ENCODE data around the gene TESMIN. TPM values are rescaled to one million over a fixed set of nuclear protein-coding genes. Genes with fewer than 3 reads are reported as not detected.
A peak's percentile ranks its signal among the peaks of the same experiment; 100 is the strongest.

TESMIN gene
- polyA plus RNA-seq, 3 donors = 1.9 to 2.6 (median 2.5) TPM

- H3K9me3 Mint-ChIP-seq = no peaks in the 10 kb centered on the region
- no peak overlapping the region for H3K9ac ChIP-seq (ENCODE audit: insufficient read depth, low read length, poor library complexity, severe bottlenecking)
- H3K4me3 ChIP-seq (replicated peaks in 1 of 3; ENCODE audit: low read depth in 2 of 3, low read length in 3 of 3) = no peak overlapping the region
- no peak overlapping the region for H3K4me2 ChIP-seq (replicated peaks; ENCODE audit: extremely low read depth, low read length, poor library complexity, severe bottlenecking)
- 95% methylated on average over 23 of the region's 26 CpGs for WGBS (ENCODE audit: insufficient coverage)
- DNase-seq = no peak
- intact Hi-C loops (cut with micrococcal nuclease) = no loop called here
- no peak overlapping the region for H2AFZ ChIP-seq (ENCODE audit: insufficient read depth, low read depth, low read length, poor library complexity, severe bottlenecking)
- no peaks in the 10 kb centered on the region for H4K20me1 ChIP-seq (ENCODE audit: insufficient read depth, low read length)
- H3K4me3 Mint-ChIP-seq = no peak overlapping the region
- no peaks in the 10 kb centered on the region for H3K79me2 ChIP-seq (ENCODE audit: insufficient read depth, low read length)
- H3K4me1 ChIP-seq (ENCODE audit: control insufficient read depth in 1 of 2, insufficient read depth in 2 of 2, low read length in 2 of 2) = no peaks in the 10 kb centered on the region
- peak overlapping the region in 3 of 7 donors; percentile 22 to 73 (median 37) for H3K27ac Mint-ChIP-seq
- H3K4me1 Mint-ChIP-seq = no peaks in the 10 kb centered on the region
- peaks cover 0 to 2% (median 0%) of the 10 kb centered on the region in 3 donors for H3K27me3 Mint-ChIP-seq (ENCODE audit: low read depth in 3 of 3)
- H3K36me3 ChIP-seq (replicated peaks in 1 of 2; ENCODE audit: control insufficient read depth in 1 of 2, insufficient read depth in 2 of 2, low read length in 2 of 2) = peaks cover 85 to 100% of the 10 kb centered on the region in 2 donors
- H3K27me3 ChIP-seq (ENCODE audit: control insufficient read depth in 2 of 2, insufficient read depth in 2 of 2, low read length in 2 of 2) = no peaks in the 10 kb centered on the region
- no peak overlapping the region for H3K27ac ChIP-seq (ENCODE audit: low read depth in 1 of 2, low read length in 2 of 2)
- no peak for TF ChIP-seq CTCF (IDR thresholded peaks at IDR 0.05)
- no peaks in the 10 kb centered on the region for H3K9me3 ChIP-seq (replicated peaks in 1 of 2; ENCODE audit: control insufficient read depth in 1 of 2, insufficient read depth in 1 of 2, low read length in 2 of 2)
- H3K36me3 Mint-ChIP-seq = peaks cover 79 to 99% of the 10 kb centered on the region in 2 donors
Measured at GRCh38 chr11:68782711-68783110, 31.4 kb upstream of the TESMIN start.

DNA sequence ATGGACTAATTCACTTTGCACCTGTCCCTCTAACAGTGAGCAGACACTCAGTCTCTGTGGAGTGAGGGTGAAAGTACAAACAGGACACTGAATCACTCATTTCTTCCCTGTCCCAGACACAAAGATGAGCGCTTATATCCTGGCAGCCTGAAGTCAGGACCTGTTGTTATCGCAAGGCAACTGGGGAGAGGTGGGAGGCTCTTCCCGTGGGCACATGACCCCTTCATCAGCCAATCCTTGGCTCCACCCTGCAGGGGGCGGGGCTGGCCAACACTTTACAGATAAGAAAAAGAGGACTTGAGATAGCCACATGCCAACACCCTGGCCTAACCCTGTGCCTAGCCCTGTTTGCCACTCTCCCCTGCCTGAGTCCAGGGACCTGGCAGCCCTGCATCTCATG, 29.5 kb upstream of the TESMIN start:
- Histone ChIP-seq H4K20me1 (ENCODE audit: insufficient read depth, low read length) (peaks cover 3% of the 10 kb centered on the region), H3K27ac (ENCODE audit: low read depth in 1 of 2, low read length in 2 of 2) (no peak overlapping the region), H3K4me1 (ENCODE audit: control insufficient read depth in 1 of 2, insufficient read depth in 2 of 2, low read length in 2 of 2) (no peaks in the 10 kb centered on the region), H3K4me3 (replicated peaks in 1 of 3; ENCODE audit: low read depth in 2 of 3, low read length in 3 of 3) (no peak overlapping the region), H3K27me3 (ENCODE audit: control insufficient read depth in 2 of 2, insufficient read depth in 2 of 2, low read length in 2 of 2) (no peaks in the 10 kb centered on the region), H3K4me2 (replicated peaks; ENCODE audit: extremely low read depth, low read length, poor library complexity, severe bottlenecking) (no peak overlapping the region), H2AFZ (ENCODE audit: insufficient read depth, low read depth, low read length, poor library complexity, severe bottlenecking) (no peak overlapping the region), H3K9me3 (replicated peaks in 1 of 2; ENCODE audit: control insufficient read depth in 1 of 2, insufficient read depth in 1 of 2, low read length in 2 of 2) (no peaks in the 10 kb centered on the region), H3K9ac (ENCODE audit: insufficient read depth, low read length, poor library complexity, severe bottlenecking) (no peak overlapping the region), H3K36me3 (replicated peaks in 1 of 2; ENCODE audit: control insufficient read depth in 1 of 2, insufficient read depth in 2 of 2, low read length in 2 of 2) (peaks cover 88 to 100% of the 10 kb centered on the region in 2 donors), H3K79me2 (ENCODE audit: insufficient read depth, low read length) (no peaks in the 10 kb centered on the region)
- no peak overlapping the region for H3K4me3 Mint-ChIP-seq
- H3K27me3 Mint-ChIP-seq (ENCODE audit: low read depth in 3 of 3) = peaks cover 0 to 2% (median 0%) of the 10 kb centered on the region in 3 donors
- WGBS (ENCODE audit: insufficient coverage) = 100% methylated on average over 1 of the region's 4 CpGs
- TF ChIP-seq CTCF (IDR thresholded peaks at IDR 0.05) = no peak
- no peaks in the 10 kb centered on the region for H3K9me3 Mint-ChIP-seq
- DNase-seq = no peak
- peak overlapping the region in 3 of 7 donors; percentile 1 to 16 (median 11) for H3K27ac Mint-ChIP-seq
- peaks cover 82 to 99% of the 10 kb centered on the region in 2 donors for H3K36me3 Mint-ChIP-seq
- H3K4me1 Mint-ChIP-seq = no peaks in the 10 kb centered on the region
- intact Hi-C loops (cut with micrococcal nuclease) = no loop called here

Data from CD14-positive monocyte (primary cell).